ENCODE data around the gene EYS.
"Not testable (repeated sequence)": the region's sequence is repeated elsewhere in the genome, so short reads cannot be mapped to it uniquely, and the experiment has no call there.

The EYS gene

GRCh38 chr6:65631711-65632110, 75.3 kb downstream of the EYS start:
- DNase-seq, result no peak

- DNase-seq, result not testable (repeated sequence)
Observed at GRCh38 chr6:65627434-65627999, 79.5 kb downstream of the EYS start.

GRCh38 chr6:65627015-65627414, 80.0 kb downstream of the EYS start:
- no peak for DNase-seq

- no peak for DNase-seq
Observed at GRCh38 chr6:65623566-65623965, 83.5 kb downstream of the EYS start.

GRCh38 chr6:65610746-65611145, 96.3 kb downstream of the EYS start:
- no peak for DNase-seq

GRCh38 chr6:65595540-65595939, 111.5 kb downstream of the EYS start:
- DNase-seq, result no peak

GRCh38 chr6:65570340-65570739, 136.7 kb downstream of the EYS start:
- DNase-seq, result no peak

GRCh38 chr6:65569505-65569904, 137.5 kb downstream of the EYS start:
- no peak for DNase-seq

- DNase-seq, result not testable (repeated sequence)
Observed at GRCh38 chr6:65569056-65569455, 138.0 kb downstream of the EYS start.

GRCh38 chr6:65566117-65566516, 140.9 kb downstream of the EYS start:
- no peak for DNase-seq

GRCh38 chr6:65558071-65558470, 149.0 kb downstream of the EYS start:
- DNase-seq, result no peak

- DNase-seq, result no peak
Observed at GRCh38 chr6:65557224-65557623, 149.8 kb downstream of the EYS start.

- no peak for DNase-seq
Observed at GRCh38 chr6:65546894-65547293, 160.1 kb downstream of the EYS start.

- no peak for DNase-seq
Observed at GRCh38 chr6:65545920-65546319, 161.1 kb downstream of the EYS start.

GRCh38 chr6:65538644-65539043, 168.4 kb downstream of the EYS start:
- DNase-seq, result no peak

- no peak for DNase-seq
Observed at GRCh38 chr6:65537600-65537999, 169.4 kb downstream of the EYS start.

- no peak for DNase-seq
Observed at GRCh38 chr6:65531533-65531932, 175.5 kb downstream of the EYS start.

GRCh38 chr6:65524232-65524631, 182.8 kb downstream of the EYS start:
- DNase-seq, result no peak

- no peak for DNase-seq
Observed at GRCh38 chr6:65505736-65506135, 201.3 kb downstream of the EYS start.

GRCh38 chr6:65501045-65501444, 206.0 kb downstream of the EYS start:
- no peak for DNase-seq

GRCh38 chr6:65483652-65484051, 223.4 kb downstream of the EYS start:
- not testable (repeated sequence) for DNase-seq

- DNase-seq, result no peak
Observed at GRCh38 chr6:65469650-65470049, 237.4 kb downstream of the EYS start.

GRCh38 chr6:65468307-65468706, 238.7 kb downstream of the EYS start:
- DNase-seq, result no peak

GRCh38 chr6:65461121-65461520, 245.9 kb downstream of the EYS start:
- DNase-seq, result no peak

GRCh38 chr6:65452333-65452732, 254.7 kb downstream of the EYS start:
- DNase-seq, result no peak

- no peak for DNase-seq
Observed at GRCh38 chr6:65450451-65450850, 256.6 kb downstream of the EYS start.

Data from right forelimb (tissue), 1 donor.